Upper lobe of left lung (tissue), 6 donors: ENCODE measurements around the gene TRIM74. TPM values are rescaled to one million over a fixed set of nuclear protein-coding genes. Genes with fewer than 3 reads are reported as not detected.
"Not testable (repeated sequence)": the region's sequence is repeated elsewhere in the genome, so short reads cannot be mapped to it uniquely, and the experiment has no call there.

Source experiments
- ATAC-seq, 2 donors: fragments of 200-7000 bp; cut with Tn5 transposase; one replicate each; pipeline ENCODE4 v1.9.1; 2022; ENCODE audit warnings: mild to moderate bottlenecking in 2 of 2, moderate library complexity in 2 of 2; ENCODE audit not compliant: low FRiP score in 2 of 2
- DNase-seq, 2 donors: peaks; one replicate each; pipeline ENCODE4 v3.0.0-alpha.2; 2019 to 2020
- H3K27ac ChIP-seq, 4 donors: fragments of 200-600 bp; sonication (generic); one replicate each; pipeline ENCODE4 v1.5.1; 2016 to 2019
- H3K27me3 ChIP-seq, 4 donors: fragments of 200-600 bp; sonication (generic); one replicate each; pipeline ENCODE4 v1.5.1; 2017 to 2019
- H3K36me3 ChIP-seq, 4 donors: fragments of 200-600 bp; sonication (generic); one replicate each; pipeline ENCODE4 v1.5.1; 2016 to 2019
- H3K4me1 ChIP-seq, 4 donors: fragments of 200-600 bp; sonication (generic); one replicate each; pipeline ENCODE4 v1.5.1; 2018 to 2019
- H3K4me3 ChIP-seq, 4 donors: fragments of 200-600 bp; sonication (generic); one replicate each; pipeline ENCODE4 v1.5.1; 2017 to 2019; ENCODE audit warnings: mild to moderate bottlenecking in 2 of 4, moderate library complexity in 1 of 4
- H3K9me3 ChIP-seq, 4 donors: fragments of 200-600 bp; sonication (generic); one replicate each; pipeline ENCODE4 v1.5.1; 2018 to 2019
- POLR2A ChIP-seq, 4 donors: fragments of 450-650 bp; IDR thresholded peaks; one replicate each; pipeline ENCODE4 v1.5.1; 2016 to 2017; ENCODE audit warnings: antibody characterized with exemption in 4 of 4, mild to moderate bottlenecking in 2 of 4
- POLR2AphosphoS5 ChIP-seq, 2 donors: sonication (generic); formaldehyde crosslinking; IDR thresholded peaks; one replicate each; pipeline ENCODE4 v1.5.1; 2017; ENCODE audit warnings: antibody characterized with exemption in 2 of 2
- WGBS, 2 donors: methylation state at CpG; one replicate each; pipeline ENCODE4 v1.1.5; 2017 to 2018; 5-methylcytosine and 5-hydroxymethylcytosine counted together
- total RNA-seq, 6 donors: library from RNA; depleted of rRNA in 4 of 6; stranded (reverse); fragments of >200 nt in 4 of 6; gene quantifications; one replicate each; pipeline versions ENCODE4 v1.1.0 to v1.2.1, GENCODE V29; 2016 to 2021
- TF ChIP-seq, protein P1 (sequence below), 6 experiments: fragments of 450-650 bp in 4 of 6; fragments of 200-600 bp in 2 of 6; sonication (generic) in 2 of 6; IDR thresholded peaks; one replicate each; pipeline ENCODE4 v1.5.1; 2016 to 2019; ENCODE audit warnings: antibody characterized with exemption in 6 of 6
- donor health status: DM: no; HTN: no; CAD: no; lungs with moderate emphysema.
- donor health status: DM: no; HTN: yes; CAD: no; lungs with severe emphysema.

The TRIM74 gene
- total RNA-seq = 1 to 10 TPM in 2 of 6 donors, under 1 TPM in 1, not detected in 3; 0.60 to 9.4 (median 1.2) TPM

GRCh38 chr7:72968980-72969516 lies at the start of gene TRIM74:
TRIM74 (minus strand) TSS chr7:72969466; CDS start chr7:72966157, 3,309 bp downstream.
- not testable (repeated sequence) for H3K27ac ChIP-seq, H3K36me3 ChIP-seq, H3K9me3 ChIP-seq, H3K4me1 ChIP-seq, H3K27me3 ChIP-seq, H3K4me3 ChIP-seq
- DNase-seq (peak in 1 of 2 donors; percentile 78), ATAC-seq (peak in 1 of 2 donors; percentile 11)
- 56 to 73% methylated on average over 5 to 13 of the region's 36 CpGs for WGBS, 2 donors

DNA sequence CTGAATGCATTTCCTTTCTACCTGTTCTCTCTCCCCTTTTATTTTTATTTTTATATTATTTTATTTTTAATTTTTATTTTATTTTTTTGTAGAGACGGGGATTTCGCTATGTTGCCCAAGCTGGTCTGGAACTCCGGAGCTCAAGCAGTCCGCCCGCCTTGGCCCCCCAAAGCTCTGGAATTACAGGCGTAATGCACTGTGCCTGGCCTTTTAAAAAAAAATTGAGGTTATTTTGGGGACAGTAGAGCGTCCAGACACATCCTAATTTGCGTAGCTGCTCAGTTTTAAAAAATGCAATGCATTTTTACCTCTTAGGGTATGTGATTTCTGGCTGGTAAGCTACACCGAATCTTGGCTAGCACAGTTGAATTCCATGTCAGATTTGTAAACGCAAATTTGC lies 37.2 kb upstream of the TRIM74 start:
- WGBS, 2 donors = 21% methylated on average over 10 of the region's 10 CpGs

GRCh38 chr7:73005693-73006447 lies 36.6 kb upstream of the TRIM74 start:
- DNase-seq = peak; percentile 89 to 92
- TF ChIP-seq, protein P1, sequence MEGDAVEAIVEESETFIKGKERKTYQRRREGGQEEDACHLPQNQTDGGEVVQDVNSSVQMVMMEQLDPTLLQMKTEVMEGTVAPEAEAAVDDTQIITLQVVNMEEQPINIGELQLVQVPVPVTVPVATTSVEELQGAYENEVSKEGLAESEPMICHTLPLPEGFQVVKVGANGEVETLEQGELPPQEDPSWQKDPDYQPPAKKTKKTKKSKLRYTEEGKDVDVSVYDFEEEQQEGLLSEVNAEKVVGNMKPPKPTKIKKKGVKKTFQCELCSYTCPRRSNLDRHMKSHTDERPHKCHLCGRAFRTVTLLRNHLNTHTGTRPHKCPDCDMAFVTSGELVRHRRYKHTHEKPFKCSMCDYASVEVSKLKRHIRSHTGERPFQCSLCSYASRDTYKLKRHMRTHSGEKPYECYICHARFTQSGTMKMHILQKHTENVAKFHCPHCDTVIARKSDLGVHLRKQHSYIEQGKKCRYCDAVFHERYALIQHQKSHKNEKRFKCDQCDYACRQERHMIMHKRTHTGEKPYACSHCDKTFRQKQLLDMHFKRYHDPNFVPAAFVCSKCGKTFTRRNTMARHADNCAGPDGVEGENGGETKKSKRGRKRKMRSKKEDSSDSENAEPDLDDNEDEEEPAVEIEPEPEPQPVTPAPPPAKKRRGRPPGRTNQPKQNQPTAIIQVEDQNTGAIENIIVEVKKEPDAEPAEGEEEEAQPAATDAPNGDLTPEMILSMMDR (IDR thresholded peaks at IDR 0.05) = peak in 1 of 6 experiments; percentile 6
- TF ChIP-seq POLR2A (IDR thresholded peaks at IDR 0.05) (peak in 3 of 4 donors; percentile 76 to 85 (median 83)), POLR2AphosphoS5 (IDR thresholded peaks at IDR 0.05) (peak; percentile 90 to 94)
- not testable (repeated sequence) for H3K36me3 ChIP-seq, H3K4me1 ChIP-seq, H3K27me3 ChIP-seq, H3K9me3 ChIP-seq
- H3K27ac ChIP-seq = peak overlapping the region; percentile 89 to 93 (median 90)
- ATAC-seq = peak; percentile 98 to 99
- WGBS, 2 donors = no CpG with 5 or more reads among the region's 66 CpGs
- H3K4me3 ChIP-seq = peak overlapping the region; percentile 53 to 67 (median 64)

More for the DNA sequence above, 37.2 kb upstream of the TRIM74 start:
- H3K4me1 ChIP-seq, ATAC-seq, H3K27me3 ChIP-seq, H3K9me3 ChIP-seq, H3K36me3 ChIP-seq: not testable (repeated sequence)
- H3K4me3 ChIP-seq = peak overlapping the region in 3 of 4 donors; percentile 62 to 67 (median 65)
- H3K27ac ChIP-seq = peak overlapping the region in 2 of 4 donors; percentile 67 to 91
- DNase-seq = peak in 1 of 2 donors; percentile 20

- peak; percentile 89 to 97 for DNase-seq
- H3K27ac ChIP-seq = peak overlapping the region; percentile 89 to 93 (median 90)
- not testable (repeated sequence) for H3K27me3 ChIP-seq, H3K9me3 ChIP-seq, H3K4me1 ChIP-seq, H3K36me3 ChIP-seq
- WGBS, 2 donors = 0% methylated on average over 10 of the region's 30 CpGs; no CpG with 5 or more reads in 1 of the 2 donors
- peak overlapping the region; percentile 31 to 67 (median 64) for H3K4me3 ChIP-seq
- ATAC-seq = peak; percentile 96 to 98
These were observed 36.1 kb upstream of the TRIM74 start for GRCh38 chr7:73005356-73005692.

DNA sequence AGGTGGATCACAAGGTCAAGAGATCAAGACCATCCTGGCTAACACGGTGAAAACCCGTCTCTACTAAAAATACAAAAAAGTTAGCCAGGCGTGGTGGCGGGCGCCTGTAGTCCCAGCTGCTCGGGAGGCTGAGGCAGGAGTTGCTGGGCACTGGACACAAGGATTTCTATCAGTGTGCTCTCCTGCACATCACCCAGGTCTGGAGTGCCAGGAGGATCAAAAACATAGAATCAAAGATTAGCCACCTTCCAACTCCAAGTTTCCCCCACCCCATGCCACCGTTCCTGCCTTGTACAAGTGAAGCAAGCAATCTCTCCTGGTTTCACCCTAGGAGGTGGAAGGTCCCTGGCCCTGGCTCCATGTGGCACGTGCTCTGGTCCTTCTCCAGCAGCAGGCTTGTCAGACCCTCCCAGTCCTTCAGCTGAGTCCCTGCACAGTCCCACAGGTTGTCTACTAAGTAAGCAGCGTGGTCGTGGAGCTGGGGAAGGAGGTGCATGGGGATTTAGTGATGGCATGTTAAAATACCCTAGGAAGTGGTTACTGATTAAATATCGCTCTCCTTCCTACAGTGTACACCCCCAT lies 28.7 kb upstream of the TRIM74 start:
- DNase-seq, H3K36me3 ChIP-seq, H3K9me3 ChIP-seq, H3K27me3 ChIP-seq, ATAC-seq, H3K4me1 ChIP-seq, H3K4me3 ChIP-seq, H3K27ac ChIP-seq: not testable (repeated sequence)
- no CpG with 5 or more reads among the region's 11 CpGs for WGBS, 2 donors

GRCh38 chr7:72997447-72997846 lies 28.2 kb upstream of the TRIM74 start:
- not testable (repeated sequence) for H3K27ac ChIP-seq, H3K36me3 ChIP-seq, H3K9me3 ChIP-seq, DNase-seq, H3K27me3 ChIP-seq, H3K4me3 ChIP-seq, H3K4me1 ChIP-seq
- ATAC-seq = peak in 1 of 2 donors; percentile 17
- 60% methylated on average over 4 of the region's 8 CpGs; no CpG with 5 or more reads in 1 of the 2 donors for WGBS, 2 donors

- H3K9me3 ChIP-seq, H3K4me1 ChIP-seq, DNase-seq, H3K27ac ChIP-seq, H3K27me3 ChIP-seq, ATAC-seq, H3K4me3 ChIP-seq, H3K36me3 ChIP-seq: not testable (repeated sequence)
- 100% methylated on average over 6 of the region's 8 CpGs; no CpG with 5 or more reads in 1 of the 2 donors for WGBS, 2 donors
These were observed 26.2 kb upstream of the TRIM74 start for GRCh38 chr7:72995484-72995883.

- H3K27ac ChIP-seq, H3K36me3 ChIP-seq, H3K9me3 ChIP-seq, H3K27me3 ChIP-seq, H3K4me3 ChIP-seq, H3K4me1 ChIP-seq: not testable (repeated sequence)
- peak; percentile 60 to 71 for ATAC-seq
- WGBS, 2 donors = no CpG with 5 or more reads among the region's 14 CpGs
- DNase-seq = peak in 1 of 2 donors; percentile 58
These were observed 21.1 kb upstream of the TRIM74 start for GRCh38 chr7:72990146-72990913.

DNA sequence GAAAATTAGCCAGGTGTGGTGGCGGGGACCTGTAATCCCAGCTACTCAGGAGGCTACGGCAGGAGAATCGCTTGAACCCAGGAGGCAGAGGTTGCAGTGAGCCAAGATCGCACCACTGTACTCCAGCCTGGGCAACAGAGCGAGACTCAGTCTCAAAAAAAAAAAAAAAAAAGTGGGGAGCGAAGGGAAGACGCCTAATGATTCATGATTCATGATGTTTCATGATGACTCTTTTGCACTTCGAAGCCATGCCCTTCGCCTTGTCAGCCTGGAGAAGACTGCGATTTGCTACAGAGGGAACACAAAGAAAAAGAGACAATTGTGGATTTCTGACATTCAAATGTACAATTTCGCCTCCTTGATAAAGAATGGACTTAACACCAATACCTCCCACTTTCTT lies 12.8 kb upstream of the TRIM74 start:
- H3K27me3 ChIP-seq, H3K9me3 ChIP-seq, H3K4me3 ChIP-seq, H3K4me1 ChIP-seq, H3K36me3 ChIP-seq, DNase-seq, H3K27ac ChIP-seq, ATAC-seq: not testable (repeated sequence)
- 96% methylated on average over 8 of the region's 11 CpGs; no CpG with 5 or more reads in 1 of the 2 donors for WGBS, 2 donors

DNA sequence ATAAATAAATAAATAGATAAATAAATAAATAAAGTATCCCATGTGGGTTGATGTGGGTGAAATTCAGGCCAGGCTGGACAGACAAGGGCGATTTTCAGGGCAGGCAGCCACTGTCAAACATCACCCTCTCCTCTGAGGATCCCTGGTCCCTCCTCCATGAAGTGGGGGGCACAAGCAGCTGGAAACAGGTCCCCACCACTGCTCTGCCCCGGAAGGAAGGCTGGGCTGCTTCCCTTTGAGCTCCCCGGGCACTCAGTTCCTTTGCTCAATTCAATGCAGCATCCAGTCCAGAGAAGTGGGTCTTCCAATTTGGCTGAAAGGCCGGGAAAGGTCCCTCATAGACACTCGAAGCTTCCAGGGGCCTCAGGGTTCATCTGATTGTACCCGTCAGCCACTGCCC lies 11.1 kb upstream of the TRIM74 start:
- H3K4me3 ChIP-seq, H3K9me3 ChIP-seq, H3K27ac ChIP-seq, DNase-seq, H3K4me1 ChIP-seq, H3K36me3 ChIP-seq, H3K27me3 ChIP-seq, ATAC-seq: not testable (repeated sequence)
- WGBS, 2 donors = no CpG with 5 or more reads among the region's 6 CpGs

DNA sequence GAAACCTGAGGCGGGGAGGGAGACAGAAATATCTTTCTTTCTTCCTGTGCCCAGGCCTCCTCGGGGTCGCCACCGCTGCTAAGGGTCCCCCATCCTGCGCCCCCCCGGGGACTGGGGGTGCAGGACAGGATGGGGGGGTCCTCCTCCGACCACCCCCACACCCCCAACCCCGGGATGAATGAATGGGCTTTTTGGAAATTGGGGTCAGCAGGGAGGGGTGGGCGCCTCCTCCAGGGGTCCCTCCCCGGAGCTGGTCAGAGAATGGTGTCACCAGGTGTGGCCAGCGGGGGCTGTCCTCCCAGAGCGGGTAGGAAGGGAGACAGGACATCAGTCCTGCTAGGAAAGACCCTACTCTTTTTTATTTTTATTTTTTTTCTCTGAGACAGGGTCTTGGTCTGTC lies 7.2 kb upstream of the TRIM74 start:
- not testable (repeated sequence) for H3K27me3 ChIP-seq, H3K9me3 ChIP-seq, H3K4me3 ChIP-seq, H3K27ac ChIP-seq, H3K4me1 ChIP-seq, H3K36me3 ChIP-seq
- WGBS, 2 donors = 93% methylated on average over 3 of the region's 12 CpGs; no CpG with 5 or more reads in 1 of the 2 donors
- DNase-seq (peak in 1 of 2 donors; percentile 34), ATAC-seq (peak; percentile 15 to 42)
